Vagina (tissue), 2 donors: ENCODE results near the gene BMERB1. TPM values are rescaled to one million over a fixed set of nuclear protein-coding genes. Genes with fewer than 3 reads are reported as not detected.

Experiments used
- DNase-seq, 2 donors: peaks; one replicate each; pipeline ENCODE4 v3.0.0-alpha.2; 2017; ENCODE audit errors: extremely low spot score in 2 of 2
- H3K27ac ChIP-seq: fragments of 200-600 bp; sonication (generic); one replicate; pipeline ENCODE4 v1.5.1; 2019
- H3K27me3 ChIP-seq: fragments of 200-600 bp; sonication (generic); one replicate; pipeline ENCODE4 v1.5.1; 2019
- H3K36me3 ChIP-seq, 2 donors: fragments of 200-600 bp; sonication (generic); one replicate each; pipeline ENCODE4 v1.5.1; 2017 to 2019
- H3K4me1 ChIP-seq: fragments of 200-600 bp; sonication (generic); one replicate; pipeline ENCODE4 v1.5.1; 2019
- H3K4me3 ChIP-seq, 2 donors: fragments of 200-600 bp; sonication (generic); 1 replicate in 1 of 2; 2 replicates in 1 of 2; pipeline ENCODE4 v1.5.1; 2016 to 2019
- H3K9me3 ChIP-seq: fragments of 200-600 bp; sonication (generic); one replicate; pipeline ENCODE4 v1.5.1; 2019
- CTCF ChIP-seq, 3 experiments: fragments of 450-650 bp in 2 of 3; fragments of 200-600 bp in 1 of 3; sonication (generic) in 1 of 3; IDR thresholded peaks; one replicate each; pipeline ENCODE4 v1.5.1; 2017 to 2019; ENCODE audit warnings: antibody characterized with exemption in 3 of 3, mild to moderate bottlenecking in 2 of 3, moderate library complexity in 2 of 3
- POLR2A ChIP-seq, 2 donors: fragments of 450-650 bp; IDR thresholded peaks; one replicate each; pipeline ENCODE4 v1.6.1; 2017; ENCODE audit warnings: antibody characterized with exemption in 2 of 2, mild to moderate bottlenecking in 2 of 2, moderate library complexity in 2 of 2
- POLR2AphosphoS5 ChIP-seq, 2 donors: sonication (generic); formaldehyde crosslinking; IDR thresholded peaks; one replicate each; pipeline ENCODE4 v1.9.0; 2017; ENCODE audit warnings: antibody characterized with exemption in 2 of 2, mild to moderate bottlenecking in 2 of 2, low read depth in 1 of 2; ENCODE audit not compliant: insufficient read depth in 1 of 2
- intact Hi-C: fragments of 100-400 bp; cut with DNase I; formaldehyde crosslinking; loops from one replicate; pipeline ENCODE4 v1.15.1; 2023
- total RNA-seq: library from RNA; depleted of rRNA; stranded (reverse); fragments of >200 nt; gene quantifications from one replicate; pipeline ENCODE4 v1.2.3, GENCODE V29; 2016

The BMERB1 gene
- total RNA-seq, 1 donor from 2014 or later = 46.9 TPM

- no peak for DNase-seq
- Histone ChIP-seq H3K27me3 (no peaks in the 10 kb centered on the region), H3K9me3 (no peaks in the 10 kb centered on the region), H3K27ac (no peak overlapping the region), H3K36me3 (no peaks in the 10 kb centered on the region), H3K4me3 (no peak overlapping the region), H3K4me1 (no peaks in the 10 kb centered on the region)
- TF ChIP-seq POLR2A (IDR thresholded peaks at IDR 0.05) (no peak), CTCF (IDR thresholded peaks at IDR 0.05) (no peak), POLR2AphosphoS5 (IDR thresholded peaks at IDR 0.05; ENCODE audit: insufficient read depth in 1 of 2, low read depth in 1 of 2) (no peak)
- intact Hi-C loops = no loop called here
Measured at GRCh38 chr16:15583526-15583925, 149.1 kb downstream of the BMERB1 start.

- Histone ChIP-seq H3K36me3 (peaks cover 0 to 7% of the 10 kb centered on the region in 2 donors), H3K4me1 (peaks cover 13% of the 10 kb centered on the region), H3K9me3 (no peaks in the 10 kb centered on the region), H3K27ac (no peak overlapping the region), H3K4me3 (no peak overlapping the region), H3K27me3 (no peaks in the 10 kb centered on the region)
- DNase-seq = no peak
- TF ChIP-seq POLR2AphosphoS5 (IDR thresholded peaks at IDR 0.05; ENCODE audit: insufficient read depth in 1 of 2, low read depth in 1 of 2) (no peak), POLR2A (IDR thresholded peaks at IDR 0.05) (no peak), CTCF (IDR thresholded peaks at IDR 0.05) (no peak)
- intact Hi-C loops = no loop called here
Measured at GRCh38 chr16:15585956-15586355, 151.6 kb downstream of the BMERB1 start.

- H3K9me3 ChIP-seq = no peaks in the 10 kb centered on the region
- DNase-seq = no peak
- no peak for TF ChIP-seq CTCF (IDR thresholded peaks at IDR 0.05)
- no peak for TF ChIP-seq POLR2AphosphoS5 (IDR thresholded peaks at IDR 0.05; ENCODE audit: insufficient read depth in 1 of 2, low read depth in 1 of 2)
- no peak for TF ChIP-seq POLR2A (IDR thresholded peaks at IDR 0.05)
- H3K4me1 ChIP-seq = peaks cover 17% of the 10 kb centered on the region
- H3K36me3 ChIP-seq = peaks cover 0 to 7% of the 10 kb centered on the region in 2 donors
- no peak overlapping the region for H3K27ac ChIP-seq
- H3K27me3 ChIP-seq = no peaks in the 10 kb centered on the region
- no peak overlapping the region for H3K4me3 ChIP-seq
- intact Hi-C loops = no loop called here
Measured at GRCh38 chr16:15586716-15587115, 152.3 kb downstream of the BMERB1 start.

GRCh38 chr16:15587152-15587825 lies 152.9 kb downstream of the BMERB1 start:
- Histone ChIP-seq H3K4me1 (peaks cover 20% of the 10 kb centered on the region), H3K36me3 (peaks cover 0 to 7% of the 10 kb centered on the region in 2 donors), H3K27me3 (no peaks in the 10 kb centered on the region), H3K4me3 (no peak overlapping the region), H3K9me3 (no peaks in the 10 kb centered on the region), H3K27ac (no peak overlapping the region)
- no peak for DNase-seq
- TF ChIP-seq POLR2A (IDR thresholded peaks at IDR 0.05) = no peak
- no peak for TF ChIP-seq CTCF (IDR thresholded peaks at IDR 0.05)
- TF ChIP-seq POLR2AphosphoS5 (IDR thresholded peaks at IDR 0.05; ENCODE audit: insufficient read depth in 1 of 2, low read depth in 1 of 2) = no peak
- intact Hi-C loops = no loop called here

GRCh38 chr16:15592324-15592723 lies 157.9 kb downstream of the BMERB1 start:
- H3K4me3 ChIP-seq = no peak overlapping the region
- H3K27me3 ChIP-seq = no peaks in the 10 kb centered on the region
- H3K27ac ChIP-seq = peak overlapping the region; percentile 24
- peak in 1 of 2 donors; percentile 92 for DNase-seq
- no peaks in the 10 kb centered on the region for H3K9me3 ChIP-seq
- no peak for TF ChIP-seq POLR2A (IDR thresholded peaks at IDR 0.05)
- no peak for TF ChIP-seq CTCF (IDR thresholded peaks at IDR 0.05)
- TF ChIP-seq POLR2AphosphoS5 (IDR thresholded peaks at IDR 0.05; ENCODE audit: insufficient read depth in 1 of 2, low read depth in 1 of 2) = peak in 1 of 2 donors; percentile 37
- H3K36me3 ChIP-seq = peaks cover 0 to 37% of the 10 kb centered on the region in 2 donors
- intact Hi-C loops = loop anchor here (10.0 kb wide), 1 partner anchor 98 kb away; no protein-coding TSS in a partner anchor
- H3K4me1 ChIP-seq = peaks cover 25% of the 10 kb centered on the region
